ENCODE data around the gene TTC7B.
A peak's percentile ranks its signal among the peaks of the same experiment; 100 is the strongest.

The TTC7B gene

GRCh38 chr14:90579088-90579487 lies 237.1 kb downstream of the TTC7B start:
- H3K9me3 Mint-ChIP-seq = no peaks in the 10 kb centered on the region
- no peaks in the 10 kb centered on the region for H3K36me3 Mint-ChIP-seq
- DNase-seq = no peak
- H3K27ac Mint-ChIP-seq = no peak overlapping the region
- peaks cover 3% of the 10 kb centered on the region for H3K27me3 Mint-ChIP-seq
- CTCF ChIA-PET = no interaction called here
- no peak overlapping the region for H3K4me3 Mint-ChIP-seq
- H3K4me1 Mint-ChIP-seq = no peaks in the 10 kb centered on the region

GRCh38 chr14:90578283-90578985 lies 237.8 kb downstream of the TTC7B start:
- no peaks in the 10 kb centered on the region for H3K9me3 Mint-ChIP-seq
- H3K36me3 Mint-ChIP-seq = no peaks in the 10 kb centered on the region
- peaks cover 3% of the 10 kb centered on the region for H3K27me3 Mint-ChIP-seq
- no peak for DNase-seq
- no peak overlapping the region for H3K27ac Mint-ChIP-seq
- no peaks in the 10 kb centered on the region for H3K4me1 Mint-ChIP-seq
- CTCF ChIA-PET = no interaction called here
- no peak overlapping the region for H3K4me3 Mint-ChIP-seq

- Mint-ChIP-seq H3K9me3 (no peaks in the 10 kb centered on the region), H3K27me3 (peaks cover 3% of the 10 kb centered on the region)
- CTCF ChIA-PET = no interaction called here
These were observed 238.5 kb downstream of the TTC7B start for GRCh38 chr14:90577661-90578282.

GRCh38 chr14:90576981-90577660 lies 239.1 kb downstream of the TTC7B start:
- no peak for DNase-seq
- H3K4me3 Mint-ChIP-seq = no peak overlapping the region
- CTCF ChIA-PET = interaction anchor here (0.5 kb wide), 1 partner anchor 12 kb away, joined by 3 read pairs; no protein-coding TSS in a partner anchor

More at GRCh38 chr14:90577661-90578282, 238.5 kb downstream of the TTC7B start:
- Mint-ChIP-seq H3K4me1 (no peaks in the 10 kb centered on the region), H3K4me3 (no peak overlapping the region), H3K27ac (no peak overlapping the region), H3K36me3 (no peaks in the 10 kb centered on the region)
- DNase-seq = no peak

GRCh38 chr14:90576581-90576980 lies 239.6 kb downstream of the TTC7B start:
- CTCF ChIA-PET = interaction anchor here (0.5 kb wide), 1 partner anchor 12 kb away, joined by 3 read pairs; no protein-coding TSS in a partner anchor
- Mint-ChIP-seq H3K27me3 (peaks cover 3% of the 10 kb centered on the region), H3K4me1 (no peaks in the 10 kb centered on the region), H3K4me3 (no peak overlapping the region), H3K27ac (no peak overlapping the region), H3K9me3 (no peaks in the 10 kb centered on the region), H3K36me3 (no peaks in the 10 kb centered on the region)
- DNase-seq = no peak

More at GRCh38 chr14:90576981-90577660, 239.1 kb downstream of the TTC7B start:
- Mint-ChIP-seq H3K4me1 (no peaks in the 10 kb centered on the region), H3K9me3 (no peaks in the 10 kb centered on the region), H3K27me3 (peaks cover 3% of the 10 kb centered on the region), H3K27ac (no peak overlapping the region), H3K36me3 (no peaks in the 10 kb centered on the region)

- Mint-ChIP-seq H3K27ac (no peak overlapping the region), H3K9me3 (no peaks in the 10 kb centered on the region), H3K36me3 (no peaks in the 10 kb centered on the region), H3K4me1 (no peaks in the 10 kb centered on the region), H3K4me3 (no peak overlapping the region), H3K27me3 (peaks cover 3% of the 10 kb centered on the region)
- CTCF ChIA-PET = interaction anchor here (1.0 kb wide), 1 partner anchor 13 kb away, joined by 3 read pairs; no protein-coding TSS in a partner anchor
- DNase-seq = no peak
These were observed 240.4 kb downstream of the TTC7B start for GRCh38 chr14:90575781-90576180.

- no peaks in the 10 kb centered on the region for H3K36me3 Mint-ChIP-seq
- CTCF ChIA-PET = interaction anchor here (1.0 kb wide), 1 partner anchor 13 kb away, joined by 3 read pairs; no protein-coding TSS in a partner anchor
- no peaks in the 10 kb centered on the region for H3K4me1 Mint-ChIP-seq
- no peak overlapping the region for H3K4me3 Mint-ChIP-seq
- no peak overlapping the region for H3K27ac Mint-ChIP-seq
- no peak for DNase-seq
- no peaks in the 10 kb centered on the region for H3K9me3 Mint-ChIP-seq
- H3K27me3 Mint-ChIP-seq = peaks cover 3% of the 10 kb centered on the region
These were observed 240.9 kb downstream of the TTC7B start for GRCh38 chr14:90575336-90575735.

- Mint-ChIP-seq H3K9me3 (no peaks in the 10 kb centered on the region), H3K27ac (no peak overlapping the region), H3K27me3 (no peaks in the 10 kb centered on the region), H3K4me3 (no peak overlapping the region), H3K36me3 (no peaks in the 10 kb centered on the region), H3K4me1 (no peaks in the 10 kb centered on the region)
- CTCF ChIA-PET = no interaction called here
- no peak for DNase-seq
These were observed 241.8 kb downstream of the TTC7B start for GRCh38 chr14:90574188-90575131.

- CTCF ChIA-PET = no interaction called here
- Mint-ChIP-seq H3K36me3 (no peaks in the 10 kb centered on the region), H3K9me3 (no peaks in the 10 kb centered on the region), H3K4me3 (no peak overlapping the region), H3K4me1 (no peaks in the 10 kb centered on the region), H3K27ac (no peak overlapping the region), H3K27me3 (peaks cover under 1% of the 10 kb centered on the region)
- no peak for DNase-seq
These were observed 242.7 kb downstream of the TTC7B start for GRCh38 chr14:90573385-90574105.

- Mint-ChIP-seq H3K27me3 (peaks cover 3% of the 10 kb centered on the region), H3K4me1 (no peaks in the 10 kb centered on the region), H3K27ac (peak overlapping the region; percentile 12), H3K36me3 (no peaks in the 10 kb centered on the region), H3K4me3 (no peak overlapping the region), H3K9me3 (no peaks in the 10 kb centered on the region)
- DNase-seq = no peak
- CTCF ChIA-PET = no interaction called here
These were observed 243.6 kb downstream of the TTC7B start for GRCh38 chr14:90572441-90573150.

GRCh38 chr14:90571149-90571947 lies 244.9 kb downstream of the TTC7B start:
- CTCF ChIA-PET = interaction anchor here (0.6 to 1.4 kb wide), 2 partner anchors 188 to 210 kb away, joined by 3 to 5 read pairs; no protein-coding TSS in a partner anchor
- Mint-ChIP-seq H3K9me3 (no peaks in the 10 kb centered on the region), H3K27me3 (peaks cover 3% of the 10 kb centered on the region), H3K27ac (no peak overlapping the region), H3K4me1 (no peaks in the 10 kb centered on the region), H3K4me3 (no peak overlapping the region), H3K36me3 (no peaks in the 10 kb centered on the region)
- no peak for DNase-seq

- H3K4me1 Mint-ChIP-seq = no peaks in the 10 kb centered on the region
- no peak overlapping the region for H3K27ac Mint-ChIP-seq
- CTCF ChIA-PET = interaction anchor here (0.6 to 1.4 kb wide), 2 partner anchors 189 to 209 kb away, joined by 3 to 5 read pairs; no protein-coding TSS in a partner anchor
- no peaks in the 10 kb centered on the region for H3K9me3 Mint-ChIP-seq
- H3K36me3 Mint-ChIP-seq = no peaks in the 10 kb centered on the region
- H3K4me3 Mint-ChIP-seq = no peak overlapping the region
- DNase-seq = no peak
- peaks cover 3% of the 10 kb centered on the region for H3K27me3 Mint-ChIP-seq
These were observed 245.8 kb downstream of the TTC7B start for GRCh38 chr14:90570461-90570860.
